Upper lobe of right lung (tissue), 1 donor: ENCODE measurements around the gene KRTAP29-1. TPM values are rescaled to one million over a fixed set of nuclear protein-coding genes. Genes with fewer than 3 reads are reported as not detected.
A peak's percentile ranks its signal among the peaks of the same experiment; 100 is the strongest.

Source experiments
- ATAC-seq: fragments of 200-7000 bp; cut with Tn5 transposase; one replicate; pipeline ENCODE4 v1.9.1; 2020; ENCODE audit warnings: mild to moderate bottlenecking, moderate library complexity
- DNase-seq: peaks from one replicate; pipeline ENCODE4 v3.0.0-alpha.2; 2020
- H3K27ac ChIP-seq: fragments of 200-600 bp; one replicate; pipeline ENCODE4 v1.8.0; 2022
- H3K27me3 ChIP-seq: fragments of 200-600 bp; one replicate; pipeline ENCODE4 v1.8.0; 2022; ENCODE audit warnings: mild to moderate bottlenecking
- H3K36me3 ChIP-seq: fragments of 200-600 bp; one replicate; pipeline ENCODE4 v1.8.0; 2022
- H3K4me1 ChIP-seq: fragments of 200-600 bp; one replicate; pipeline ENCODE4 v1.8.0; 2022
- H3K4me3 ChIP-seq: fragments of 200-600 bp; one replicate; pipeline ENCODE4 v1.8.0; 2022; ENCODE audit warnings: mild to moderate bottlenecking
- H3K9me3 ChIP-seq: fragments of 200-600 bp; one replicate; pipeline ENCODE4 v1.8.0; 2022
- intact Hi-C: fragments of 100-400 bp; cut with DNase I; formaldehyde crosslinking; loops from one replicate; pipeline ENCODE4 v1.11.0; 2022
- total RNA-seq: library from RNA; stranded (reverse); fragmentation: NEBNext Ultra II Directional; extraction: Animal tissue kit (Norgen Biotek cat#: 25700); gene quantifications from one replicate; pipeline ENCODE4 v1.2.1, GENCODE V29; 2021
- TF ChIP-seq, protein P1 (sequence below): fragments of 200-600 bp; IDR thresholded peaks from one replicate; pipeline ENCODE4 v1.8.0; 2022; ENCODE audit warnings: antibody characterized with exemption
- donor health status: DM: no; HTN: yes; CAD: no; lungs with severe emphysema.

Gene KRTAP29-1
- total RNA-seq, 1 donor from 2014 or later: not detected

DNA sequence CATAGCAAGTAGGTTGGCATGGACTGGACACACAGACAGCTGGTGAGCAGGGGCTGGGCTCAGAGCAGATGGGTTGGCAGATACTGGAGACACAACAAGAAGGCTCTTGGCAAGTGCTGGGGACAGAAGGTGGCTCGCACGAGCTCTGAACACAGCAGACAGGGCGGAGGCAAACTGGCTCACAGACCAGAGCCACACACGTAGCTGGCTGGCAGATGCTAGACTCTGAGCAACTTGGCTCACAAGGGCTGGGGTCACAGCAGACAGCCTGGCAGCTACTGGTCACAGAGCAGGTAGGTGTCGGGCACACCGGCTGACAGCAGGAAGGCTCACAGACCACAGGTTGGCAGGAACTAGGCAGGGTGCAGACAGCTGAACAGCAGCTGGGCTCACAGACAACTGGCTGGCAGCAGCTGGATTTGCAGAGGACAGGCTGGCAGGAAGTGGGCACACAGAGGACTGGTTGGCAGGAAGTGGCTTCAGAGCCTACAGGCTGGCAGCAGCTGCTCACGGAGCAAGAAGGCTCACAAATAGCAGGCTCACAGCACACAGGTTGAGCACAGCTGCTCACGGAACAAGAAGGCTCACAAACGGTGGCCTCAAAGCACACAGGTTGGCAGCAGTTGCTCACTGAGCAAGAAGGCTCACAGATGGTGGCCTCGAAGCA, 5.7 kb upstream of the KRTAP29-1 start:
- Histone ChIP-seq H3K27me3 (no peaks in the 10 kb centered on the region), H3K27ac (peak overlapping the region; percentile 49), H3K4me1 (peaks cover 3% of the 10 kb centered on the region), H3K4me3 (no peak overlapping the region), H3K36me3 (no peaks in the 10 kb centered on the region), H3K9me3 (no peaks in the 10 kb centered on the region)
- intact Hi-C loops: no loop called here
- ATAC-seq (peak; percentile 75), DNase-seq (peak; percentile 65)
- TF ChIP-seq, protein P1, sequence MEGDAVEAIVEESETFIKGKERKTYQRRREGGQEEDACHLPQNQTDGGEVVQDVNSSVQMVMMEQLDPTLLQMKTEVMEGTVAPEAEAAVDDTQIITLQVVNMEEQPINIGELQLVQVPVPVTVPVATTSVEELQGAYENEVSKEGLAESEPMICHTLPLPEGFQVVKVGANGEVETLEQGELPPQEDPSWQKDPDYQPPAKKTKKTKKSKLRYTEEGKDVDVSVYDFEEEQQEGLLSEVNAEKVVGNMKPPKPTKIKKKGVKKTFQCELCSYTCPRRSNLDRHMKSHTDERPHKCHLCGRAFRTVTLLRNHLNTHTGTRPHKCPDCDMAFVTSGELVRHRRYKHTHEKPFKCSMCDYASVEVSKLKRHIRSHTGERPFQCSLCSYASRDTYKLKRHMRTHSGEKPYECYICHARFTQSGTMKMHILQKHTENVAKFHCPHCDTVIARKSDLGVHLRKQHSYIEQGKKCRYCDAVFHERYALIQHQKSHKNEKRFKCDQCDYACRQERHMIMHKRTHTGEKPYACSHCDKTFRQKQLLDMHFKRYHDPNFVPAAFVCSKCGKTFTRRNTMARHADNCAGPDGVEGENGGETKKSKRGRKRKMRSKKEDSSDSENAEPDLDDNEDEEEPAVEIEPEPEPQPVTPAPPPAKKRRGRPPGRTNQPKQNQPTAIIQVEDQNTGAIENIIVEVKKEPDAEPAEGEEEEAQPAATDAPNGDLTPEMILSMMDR: no peak

DNA sequence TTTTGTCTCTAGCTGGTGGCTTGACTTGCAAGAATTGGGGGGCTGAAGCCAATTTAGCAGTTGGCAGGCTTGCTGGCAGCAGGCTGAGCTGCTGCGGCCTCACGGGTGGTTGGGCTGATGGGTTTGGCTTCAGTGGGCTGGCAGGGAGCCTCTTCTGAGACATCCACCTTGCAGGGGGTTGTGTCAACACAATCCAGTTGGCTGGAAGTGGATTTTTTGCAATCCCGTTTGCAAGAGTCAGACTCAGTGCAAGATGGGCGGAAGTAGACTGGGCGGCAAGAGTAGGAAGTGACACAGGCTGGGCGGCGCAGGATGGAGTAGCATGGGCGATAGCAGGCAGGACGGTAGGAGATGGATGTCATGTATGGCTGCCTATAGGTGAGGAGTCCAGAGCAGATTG, 5.0 kb upstream of the KRTAP29-1 start:
- no peaks in the 10 kb centered on the region for H3K27me3 ChIP-seq
- H3K4me1 ChIP-seq: peaks cover 3% of the 10 kb centered on the region
- H3K4me3 ChIP-seq: no peak overlapping the region
- TF ChIP-seq, protein P1: no peak
- H3K36me3 ChIP-seq: no peaks in the 10 kb centered on the region
- no peaks in the 10 kb centered on the region for H3K9me3 ChIP-seq
- peak; percentile 65 for DNase-seq
- H3K27ac ChIP-seq: peak overlapping the region; percentile 24
- intact Hi-C loops: no loop called here
- ATAC-seq: peak; percentile 60

DNA sequence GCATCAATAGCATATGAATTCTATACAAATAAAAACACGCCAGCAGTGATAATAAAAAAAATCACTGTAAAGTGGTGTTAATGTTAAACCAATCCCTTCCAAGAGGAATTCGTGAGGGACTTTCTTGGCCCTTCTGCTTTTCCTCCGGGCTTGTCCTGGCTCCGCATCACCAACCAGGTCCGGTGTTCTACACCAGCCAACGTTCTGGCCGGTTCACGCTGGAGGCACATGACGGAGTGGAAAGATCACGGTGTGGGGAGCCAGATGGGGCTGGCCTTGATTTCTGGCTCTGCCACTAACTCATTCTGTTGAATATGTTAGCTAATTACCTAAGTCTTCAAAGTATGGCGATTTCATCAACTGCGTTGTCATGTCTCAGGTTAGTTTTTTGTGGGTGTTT, 1.4 kb upstream of the KRTAP29-1 start:
- ATAC-seq: no peak
- no peak overlapping the region for H3K4me3 ChIP-seq
- H3K27ac ChIP-seq: no peak overlapping the region
- intact Hi-C loops: no loop called here
- TF ChIP-seq, protein P1: no peak
- no peaks in the 10 kb centered on the region for H3K9me3 ChIP-seq
- no peak for DNase-seq
- H3K36me3 ChIP-seq: no peaks in the 10 kb centered on the region
- peaks cover under 1% of the 10 kb centered on the region for H3K4me1 ChIP-seq
- H3K27me3 ChIP-seq: no peaks in the 10 kb centered on the region

DNA sequence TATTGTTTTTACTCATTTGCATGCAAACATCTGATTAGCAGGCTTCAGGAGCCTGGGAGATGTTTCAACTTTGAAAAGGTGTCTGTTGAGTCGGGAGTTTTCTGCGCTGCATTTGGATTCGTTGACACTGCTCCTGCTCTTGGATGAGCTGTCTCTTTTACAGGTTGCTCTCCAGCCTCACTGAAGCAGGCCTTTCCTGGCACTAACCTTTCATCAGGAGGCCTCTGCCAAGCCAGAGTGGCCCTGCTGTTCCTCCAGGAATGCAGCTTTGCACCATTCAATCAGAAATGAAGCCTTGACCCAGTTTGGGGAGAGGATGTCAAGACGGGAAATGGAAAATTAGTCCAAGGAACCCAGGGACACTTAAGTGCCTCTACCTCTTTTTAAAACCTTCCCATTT, 330 bp upstream of the KRTAP29-1 start:
- TF ChIP-seq, protein P1: no peak

DNA sequence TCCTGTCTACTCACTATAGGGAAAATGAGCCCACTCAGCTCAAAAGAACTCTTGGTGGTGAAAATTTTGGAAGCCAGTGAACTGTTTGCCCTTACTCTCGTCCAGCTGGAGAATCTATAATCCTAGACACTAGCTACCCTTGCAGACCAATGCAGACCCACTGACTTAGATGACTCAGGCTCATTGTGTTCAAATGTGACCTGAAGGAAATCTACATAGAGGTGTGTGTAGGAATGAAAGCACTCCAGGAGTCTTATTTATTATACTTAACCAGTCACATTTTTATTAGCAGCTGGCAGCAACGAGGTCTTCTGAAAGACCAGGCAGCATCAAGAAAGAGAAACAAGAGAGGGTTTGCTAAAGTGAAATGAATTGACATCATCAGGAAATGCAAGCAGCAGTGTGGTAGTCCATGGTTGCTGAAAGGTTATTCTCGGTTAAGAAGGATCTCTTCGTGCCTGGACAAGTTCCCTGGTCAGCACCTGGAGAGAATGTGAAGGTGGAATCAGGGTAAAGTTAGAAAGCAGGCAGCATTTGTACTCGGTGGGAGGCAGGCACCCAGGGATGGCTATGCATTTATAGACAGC, 1.4 kb downstream of the KRTAP29-1 start:
- no peak for ATAC-seq
- H3K9me3 ChIP-seq: no peaks in the 10 kb centered on the region
- no peaks in the 10 kb centered on the region for H3K36me3 ChIP-seq
- H3K27me3 ChIP-seq: no peaks in the 10 kb centered on the region
- no peak overlapping the region for H3K27ac ChIP-seq
- H3K4me1 ChIP-seq: no peaks in the 10 kb centered on the region
- no peak overlapping the region for H3K4me3 ChIP-seq
- no peak for DNase-seq
- TF ChIP-seq, protein P1: no peak
- intact Hi-C loops: no loop called here

More for the DNA sequence above, 330 bp upstream of the KRTAP29-1 start:
- H3K36me3 ChIP-seq: no peaks in the 10 kb centered on the region
- H3K9me3 ChIP-seq: no peaks in the 10 kb centered on the region
- no peaks in the 10 kb centered on the region for H3K27me3 ChIP-seq
- no peak overlapping the region for H3K4me3 ChIP-seq
- intact Hi-C loops: no loop called here
- H3K4me1 ChIP-seq: no peaks in the 10 kb centered on the region
- ATAC-seq (no peak), DNase-seq (no peak)
- no peak overlapping the region for H3K27ac ChIP-seq
